Cortex of kidney (tissue), 1 donor: ENCODE data around the gene FRMD5.

Source experiments
- DNase-seq: peaks from one replicate; lab custom pipeline; 2025; lab: John Stamatoyannopoulos, UW

The FRMD5 gene

DNA sequence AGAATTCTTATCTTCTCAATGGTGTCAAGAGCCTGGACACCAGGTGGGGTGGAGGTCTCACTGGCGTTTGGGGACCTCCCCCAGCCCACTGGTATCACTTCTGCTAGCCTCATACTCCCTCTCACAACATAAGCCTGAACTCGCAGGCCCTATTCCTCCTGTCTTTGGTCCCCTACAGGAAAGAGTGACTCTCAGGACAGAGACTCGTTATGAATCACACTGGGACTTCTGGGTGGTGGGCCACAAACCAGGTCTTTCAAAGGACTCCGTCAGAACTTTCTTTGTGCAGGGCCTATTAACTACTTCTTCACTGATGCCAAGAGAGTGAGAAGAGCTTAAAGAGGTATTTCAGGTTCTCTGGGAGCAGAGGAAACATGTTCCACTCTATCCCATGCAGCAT lies 267.9 kb downstream of the FRMD5 start:
- no peak for DNase-seq

DNA sequence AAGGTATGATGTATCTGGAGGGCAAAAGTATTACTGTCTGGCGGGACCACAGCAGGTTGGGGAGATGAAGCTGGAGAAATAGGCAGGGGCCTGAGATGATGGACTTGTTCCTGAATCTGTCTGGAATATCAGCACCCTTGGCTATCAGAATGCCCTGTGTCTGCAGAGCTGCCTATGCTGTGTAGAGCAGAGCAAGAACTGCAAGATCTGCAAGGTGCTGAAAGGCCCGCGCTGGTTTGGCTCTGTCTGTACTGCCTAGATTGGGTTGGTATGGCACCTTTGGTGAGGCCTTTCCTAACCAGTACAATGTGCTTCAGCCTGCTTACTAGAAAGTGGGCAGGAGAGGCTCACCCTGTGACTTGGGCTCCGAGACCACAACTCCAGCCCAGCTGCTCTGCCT lies 271.5 kb downstream of the FRMD5 start:
- no peak for DNase-seq

DNA sequence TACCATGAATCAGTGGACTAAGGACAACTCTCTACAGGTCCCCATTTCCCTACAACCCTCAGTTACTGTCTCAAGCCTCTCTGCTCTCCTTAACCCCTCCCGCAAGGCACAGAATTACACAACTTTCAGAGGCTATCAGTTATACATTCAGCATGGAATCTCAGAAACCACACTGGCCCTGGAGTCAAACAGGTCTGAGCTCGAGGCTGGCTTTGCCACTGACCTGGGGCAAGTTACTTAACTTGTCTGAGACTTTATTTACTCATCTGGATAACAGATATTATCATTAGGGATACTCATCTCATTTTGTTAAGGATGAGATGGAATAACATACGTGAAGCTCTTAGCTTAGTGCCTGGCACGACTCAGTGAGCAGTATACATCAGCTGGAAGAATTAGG lies 273.1 kb downstream of the FRMD5 start:
- no peak for DNase-seq

DNA sequence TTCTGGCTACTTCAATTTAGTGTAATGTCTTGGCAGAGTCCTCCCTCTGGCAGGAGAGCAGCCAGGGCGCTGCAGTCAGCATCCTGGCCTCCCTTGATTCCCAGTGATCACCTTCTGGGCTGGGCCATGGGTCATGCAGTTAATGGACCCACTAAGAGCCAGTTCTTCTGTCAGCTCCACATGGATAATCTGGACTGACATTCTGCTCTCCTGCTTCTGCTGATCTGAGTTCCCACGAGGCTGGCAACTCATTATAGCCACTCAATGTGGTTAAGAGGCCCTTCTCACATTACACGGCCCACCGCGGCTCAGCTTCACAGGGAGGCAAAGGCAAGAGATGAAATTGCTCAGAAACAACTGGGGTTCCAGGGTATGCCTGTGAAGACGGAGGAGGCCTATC lies 274.3 kb downstream of the FRMD5 start:
- no peak for DNase-seq

DNA sequence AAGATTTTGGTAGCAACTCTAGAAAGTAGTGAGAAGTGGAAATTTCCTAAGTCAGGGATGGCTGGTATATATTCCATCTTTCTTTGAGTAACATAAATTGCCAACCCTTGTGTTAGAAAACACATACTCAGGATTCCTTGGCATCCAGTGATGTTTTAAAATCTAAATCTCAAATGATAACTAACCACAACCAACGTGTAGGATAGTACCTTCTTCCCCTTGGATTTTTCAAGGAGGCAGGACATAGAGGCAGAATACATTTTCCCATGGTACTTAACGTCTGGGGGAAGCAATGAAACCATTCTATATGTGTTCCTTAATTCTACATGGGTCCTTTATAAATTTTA lies 274.8 kb downstream of the FRMD5 start:
- no peak for DNase-seq

DNA sequence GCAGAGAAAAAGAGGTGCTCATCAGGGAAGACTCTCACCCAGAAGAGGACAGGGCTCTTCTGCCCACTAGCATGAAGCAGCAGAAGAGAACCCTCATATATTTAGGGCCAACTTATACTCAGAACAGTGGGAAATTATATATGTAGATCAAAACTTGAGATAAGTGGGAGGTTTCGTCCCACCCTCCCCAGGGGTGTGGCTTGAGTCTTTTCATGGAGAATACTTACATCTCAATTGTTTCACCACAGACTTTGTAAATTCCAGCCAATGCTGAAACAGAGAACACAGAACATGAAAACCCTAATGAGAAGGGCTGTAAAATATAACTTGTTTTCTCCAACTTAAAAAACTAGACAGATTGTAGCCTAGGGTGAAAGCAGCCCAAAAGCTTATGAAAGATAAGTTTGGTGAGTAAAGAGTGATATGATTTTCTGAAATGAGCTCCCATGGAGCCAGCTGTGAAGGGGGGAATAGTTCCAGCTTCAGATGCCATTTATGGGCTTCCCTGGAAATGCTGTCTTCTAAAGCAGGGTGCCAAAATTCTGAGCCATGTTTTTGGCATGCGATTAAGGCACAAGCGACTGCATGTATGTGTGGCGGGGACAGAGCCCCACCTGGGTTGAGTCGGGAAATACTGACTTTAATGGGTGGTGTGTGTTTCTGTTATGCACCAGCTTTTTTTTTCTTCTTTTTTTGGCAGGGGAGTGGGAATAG lies 275.4 kb downstream of the FRMD5 start:
- DNase-seq = no peak

DNA sequence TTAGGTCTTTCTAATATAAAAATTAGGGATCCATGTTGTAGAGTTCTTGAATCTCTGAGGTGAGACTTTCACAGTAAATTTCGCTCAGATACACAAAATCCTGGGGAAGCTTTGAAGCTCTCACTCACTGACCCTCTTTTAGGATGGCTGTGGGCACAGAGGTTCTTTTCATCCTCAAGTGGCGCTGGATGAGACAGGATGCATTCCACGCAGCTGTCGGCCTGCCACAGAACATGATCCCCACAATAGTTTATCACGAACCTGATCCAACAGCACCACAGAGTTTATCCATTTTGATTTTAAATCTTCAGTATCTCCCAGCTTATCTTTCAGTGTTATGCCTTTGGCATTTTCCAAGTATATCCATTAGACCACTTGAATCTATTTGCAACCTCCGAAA lies 276.4 kb downstream of the FRMD5 start:
- no peak for DNase-seq

DNA sequence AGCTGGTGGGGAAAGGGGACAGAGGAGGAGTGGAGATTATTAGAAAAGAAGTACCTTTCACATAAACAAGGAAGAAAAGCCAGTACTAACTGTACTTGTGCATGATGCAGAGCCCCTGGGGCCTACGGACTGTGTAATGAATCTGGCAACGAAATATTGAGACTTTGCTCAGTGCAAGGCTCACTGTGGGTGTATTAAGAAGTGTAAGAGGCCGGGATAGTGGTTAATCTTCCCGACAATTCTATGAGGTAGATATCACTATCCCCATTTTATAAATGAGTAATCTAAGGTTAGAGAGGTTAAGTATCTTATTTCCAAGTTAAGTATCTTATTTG lies 278.8 kb downstream of the FRMD5 start:
- no peak for DNase-seq

DNA sequence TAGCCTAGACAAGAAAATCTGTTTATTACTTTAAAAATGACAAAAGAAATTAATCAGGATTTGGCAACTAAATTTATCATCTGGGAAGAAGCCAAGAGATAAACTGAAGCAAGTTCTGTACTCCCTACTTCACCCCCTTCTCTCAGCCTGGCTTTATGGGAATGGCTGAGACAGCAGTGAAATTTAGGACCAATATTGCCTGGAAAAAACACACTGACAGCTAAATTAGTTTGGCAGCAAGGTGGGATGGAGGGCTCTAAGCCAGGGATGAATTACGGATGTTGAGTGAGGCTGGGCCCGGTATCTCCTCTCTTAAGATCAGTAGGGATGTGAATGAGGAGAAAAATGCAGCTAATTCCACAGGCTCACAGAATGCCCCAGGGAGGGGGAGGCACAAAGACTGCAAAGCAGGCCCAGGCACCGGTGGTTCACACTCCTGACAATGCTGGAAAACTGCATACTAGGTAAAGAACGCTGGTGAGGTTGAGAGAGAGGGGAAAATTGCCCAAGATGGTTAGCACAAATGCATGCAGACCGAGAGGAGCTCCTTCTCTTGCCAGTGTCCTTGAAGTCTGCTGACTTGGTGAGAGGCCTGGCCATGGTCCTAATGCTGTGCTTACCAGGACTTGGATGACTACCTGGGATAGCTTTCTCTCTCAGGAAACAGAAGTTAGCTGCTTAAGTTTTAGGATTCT lies 279.3 kb downstream of the FRMD5 start:
- DNase-seq = no peak

DNA sequence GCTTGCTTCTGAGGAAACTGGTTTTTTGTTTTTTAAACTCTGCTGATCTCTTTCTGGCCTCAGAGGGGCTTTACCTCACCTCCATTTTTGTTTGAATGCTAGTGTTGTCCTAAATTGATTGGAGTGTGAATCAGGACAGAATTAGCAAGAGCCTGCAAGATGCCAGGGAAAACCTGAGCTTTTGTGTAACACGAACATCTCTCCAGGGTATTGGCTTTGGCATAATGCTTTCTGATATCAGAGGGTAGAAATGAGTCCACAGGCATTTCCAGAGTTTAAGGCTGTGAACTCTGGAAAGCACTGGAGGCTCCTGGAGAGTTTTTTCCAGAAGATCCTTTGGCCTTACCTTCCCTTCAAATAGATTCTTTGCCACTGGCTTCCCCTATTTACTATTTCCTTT lies 281.1 kb downstream of the FRMD5 start:
- DNase-seq = no peak

DNA sequence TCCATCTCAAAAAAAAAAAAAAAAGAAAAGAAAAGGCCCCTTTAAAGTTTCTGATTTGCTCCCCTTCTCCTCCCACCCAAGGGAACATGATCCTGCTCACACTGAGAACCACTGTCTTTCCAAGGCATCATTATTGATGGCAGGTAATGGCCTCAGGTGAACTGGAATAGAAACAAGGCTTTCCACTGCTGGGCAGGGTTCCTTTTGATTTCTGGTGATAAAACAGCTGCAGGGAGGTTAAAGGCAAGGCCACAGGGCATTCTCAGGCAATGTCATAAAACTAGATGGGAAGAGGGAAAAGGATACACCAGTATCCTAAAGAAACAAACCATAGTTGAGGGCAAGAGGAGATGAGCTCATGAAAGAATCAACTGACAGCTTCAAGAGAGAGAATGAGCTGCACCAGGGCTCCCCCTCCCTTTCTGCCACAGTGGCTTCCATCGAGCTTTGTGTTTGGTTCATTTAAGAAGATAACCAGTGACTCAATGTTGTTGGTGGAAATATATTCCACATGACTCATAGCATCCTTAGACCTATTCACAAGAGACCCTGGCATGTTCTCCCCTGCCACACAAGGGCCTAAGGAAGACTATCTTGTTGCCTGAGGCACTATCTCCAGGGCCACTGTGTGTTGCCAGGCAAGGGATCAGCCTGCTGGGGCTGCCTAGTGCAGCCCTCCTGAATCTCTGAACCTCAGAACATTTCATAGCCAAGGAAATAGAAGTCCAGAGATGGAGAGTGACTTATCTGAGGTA lies 281.9 kb downstream of the FRMD5 start:
- DNase-seq = no peak

DNA sequence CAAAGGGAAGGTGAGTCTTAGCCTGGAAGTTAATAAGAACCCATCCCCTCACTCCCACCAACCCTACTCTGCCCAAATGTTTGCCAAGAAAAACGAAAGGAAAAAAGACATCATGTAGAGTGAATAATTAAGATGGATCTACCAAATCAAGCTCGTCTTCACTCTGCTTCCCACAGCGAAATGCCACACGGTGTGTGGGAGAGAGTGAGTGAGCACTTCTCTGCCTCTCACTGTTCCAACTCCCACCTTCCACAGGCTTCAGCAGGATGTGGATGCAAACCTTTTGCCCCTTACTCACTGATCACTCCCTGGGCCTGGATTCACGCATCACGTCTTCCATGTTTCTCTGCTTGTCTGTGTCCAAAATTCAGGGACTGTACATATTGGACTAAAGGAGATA lies 282.9 kb downstream of the FRMD5 start:
- no peak for DNase-seq

DNA sequence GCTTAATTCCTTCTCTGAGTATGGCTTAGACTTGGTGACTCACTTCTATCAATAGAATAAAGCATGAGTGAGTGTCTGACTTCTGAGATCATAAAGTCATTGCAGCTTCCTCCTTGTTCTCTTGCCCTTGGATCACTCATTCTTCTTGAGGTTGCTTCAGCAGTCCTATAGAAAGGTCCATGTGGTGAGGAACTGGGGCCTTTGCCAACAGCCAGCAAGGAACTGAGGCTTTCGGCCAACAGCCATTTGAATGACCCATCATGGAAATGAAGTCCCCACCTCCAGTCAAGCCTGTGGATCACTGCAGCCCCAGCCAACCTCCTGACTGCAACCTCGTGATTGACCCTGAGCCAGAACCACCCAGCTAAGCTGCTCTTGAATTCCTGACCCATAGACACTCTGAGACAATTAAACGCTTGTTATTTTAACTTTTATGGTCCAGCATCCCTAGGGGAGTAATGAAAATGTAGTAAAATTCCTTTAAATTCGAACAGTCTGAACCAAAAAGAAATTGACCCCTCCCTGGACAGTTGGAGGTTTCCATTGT lies 283.8 kb downstream of the FRMD5 start:
- no peak for DNase-seq

DNA sequence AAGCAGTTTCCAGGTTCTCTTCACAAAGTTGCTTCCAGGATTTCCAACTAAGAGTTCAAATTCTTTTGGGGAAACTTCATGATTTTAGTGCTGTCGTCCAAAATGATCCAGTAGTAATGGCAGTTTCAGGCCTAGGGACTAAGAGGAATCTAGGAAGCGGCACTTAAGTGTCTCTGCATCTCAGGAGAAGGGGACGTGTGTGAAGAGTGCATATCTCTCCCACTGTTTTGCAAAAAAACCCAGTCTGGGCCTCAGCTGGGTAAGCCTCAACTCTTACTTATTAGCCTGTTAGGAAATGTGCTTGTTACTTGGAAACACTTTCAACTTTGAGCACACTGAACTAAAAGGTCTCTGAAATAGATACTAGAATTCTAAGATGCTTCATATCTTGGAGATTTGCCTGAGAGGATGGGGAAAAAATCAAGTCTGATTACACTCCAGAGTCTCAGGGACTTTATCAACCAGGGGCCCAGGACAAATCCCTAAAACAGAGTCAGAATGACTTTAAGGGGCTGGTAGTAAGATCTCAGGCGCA lies 286.5 kb downstream of the FRMD5 start:
- DNase-seq = no peak

DNA sequence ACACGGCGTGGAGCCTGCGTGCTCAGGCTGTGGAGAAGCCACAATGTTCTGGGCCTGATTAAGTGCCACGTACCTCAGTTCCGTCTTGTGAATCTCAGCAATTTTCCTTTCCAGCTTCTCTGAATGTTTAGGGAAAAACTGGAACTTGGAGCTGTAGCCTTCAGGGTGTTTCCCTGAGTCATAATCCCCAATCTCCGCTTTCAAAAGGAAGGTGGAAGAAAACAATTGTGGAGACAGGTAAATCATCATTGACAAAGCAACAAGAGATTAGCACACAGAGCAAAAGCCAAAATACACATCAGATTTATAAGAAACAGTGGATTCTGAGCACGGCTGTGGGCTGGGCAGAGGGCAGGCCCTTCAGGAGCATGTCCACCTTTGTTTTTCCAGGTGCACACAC lies 289.3 kb downstream of the FRMD5 start:
- DNase-seq = no peak

DNA sequence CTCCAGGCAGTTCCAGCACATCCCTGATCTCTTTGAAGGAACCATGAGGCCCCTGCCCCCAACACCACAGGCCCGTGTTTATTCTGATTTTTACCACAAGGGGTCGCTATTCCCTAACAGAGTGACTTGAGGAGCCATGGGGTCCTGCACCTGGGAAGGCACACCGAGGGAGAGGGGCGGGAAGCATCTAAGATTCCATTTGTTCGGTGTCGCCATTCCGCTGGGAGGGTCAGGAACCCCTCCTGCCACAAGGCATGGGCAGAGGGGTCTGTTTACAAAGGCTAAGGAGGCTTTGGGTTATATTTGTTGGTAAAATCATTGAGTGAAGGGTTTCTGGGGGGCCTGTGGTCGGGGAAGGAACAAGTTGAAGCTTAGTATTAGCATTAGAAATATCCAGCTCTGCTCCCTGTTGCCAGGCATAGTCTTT lies 291.2 kb downstream of the FRMD5 start:
- DNase-seq = no peak

DNA sequence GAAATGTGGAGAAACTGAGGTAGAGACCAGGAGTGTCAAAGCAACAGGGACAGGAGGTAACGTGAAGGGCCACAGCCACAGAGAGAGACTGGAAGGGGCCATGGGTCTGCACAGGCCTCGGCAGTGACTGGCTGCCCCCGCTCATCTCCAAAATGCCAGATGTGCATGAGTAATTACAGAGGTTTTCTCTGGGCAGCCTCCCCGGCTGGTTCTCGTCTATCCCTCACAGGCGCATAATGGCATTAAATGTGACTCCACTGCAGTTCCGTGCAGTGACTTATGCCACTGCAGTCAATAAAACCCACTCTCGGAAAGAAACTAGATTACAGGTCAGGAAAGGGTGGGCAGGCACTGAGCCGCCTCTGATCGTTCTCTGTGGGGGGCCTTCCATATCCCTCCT lies 293.6 kb downstream of the FRMD5 start:
- DNase-seq = no peak

DNA sequence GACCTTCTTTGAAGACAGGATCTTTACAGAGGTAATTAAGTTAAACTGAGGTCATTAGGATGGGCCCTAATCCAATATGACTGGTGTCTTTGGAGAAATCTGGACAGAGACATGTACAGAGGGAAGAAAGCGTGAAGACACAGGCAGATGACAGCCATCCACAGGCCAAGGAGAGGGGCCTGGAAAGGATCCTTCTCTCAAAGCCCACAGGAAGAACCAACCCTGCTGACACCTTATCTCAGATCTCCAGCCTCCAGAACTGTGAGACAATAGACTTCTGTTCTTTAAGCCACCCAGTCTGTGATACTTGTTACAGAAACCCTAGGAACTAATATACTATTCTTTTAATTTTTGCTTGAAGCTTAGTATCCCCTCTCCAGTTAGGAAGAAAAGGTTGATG lies 294.1 kb downstream of the FRMD5 start:
- DNase-seq = no peak

DNA sequence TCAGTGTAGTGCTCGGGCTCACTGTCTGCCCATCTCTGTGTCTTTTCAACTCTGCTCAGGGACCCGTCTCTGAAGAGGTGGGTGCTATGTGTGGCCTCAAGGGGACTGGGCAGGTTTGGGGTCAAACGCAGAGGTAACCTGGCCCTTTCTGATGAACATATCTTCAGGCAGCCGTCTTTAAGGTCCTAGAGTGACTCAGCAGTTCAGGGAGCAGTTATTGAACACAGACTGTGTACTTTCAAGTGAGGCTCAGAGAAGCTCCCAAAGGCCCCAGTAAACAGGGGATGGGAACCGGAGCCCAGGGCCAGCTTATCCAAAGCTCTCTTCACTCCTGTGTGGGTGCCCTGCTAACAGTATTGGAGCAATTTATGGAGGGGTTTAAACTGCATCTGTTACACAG lies 295.1 kb downstream of the FRMD5 start:
- no peak for DNase-seq

DNA sequence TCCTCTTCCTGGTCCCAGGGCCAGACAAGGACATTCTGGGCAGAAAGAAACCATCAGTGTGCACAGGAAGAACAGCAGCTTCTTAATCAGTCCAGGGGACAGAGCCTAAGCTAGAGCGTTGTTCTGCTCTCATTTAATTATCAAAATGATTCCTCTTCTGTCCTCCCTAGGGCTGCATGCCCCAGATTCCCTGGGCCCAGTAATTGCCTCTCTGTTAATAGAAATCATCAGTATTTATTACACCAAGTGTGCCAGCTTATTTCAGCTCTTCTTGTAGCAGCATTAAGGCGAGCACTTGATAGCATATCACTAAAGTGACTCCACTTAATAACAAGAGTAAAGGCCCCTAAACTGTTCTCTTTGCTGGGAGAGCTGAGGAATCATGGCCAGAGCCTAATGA lies 296.2 kb downstream of the FRMD5 start:
- no peak for DNase-seq

DNA sequence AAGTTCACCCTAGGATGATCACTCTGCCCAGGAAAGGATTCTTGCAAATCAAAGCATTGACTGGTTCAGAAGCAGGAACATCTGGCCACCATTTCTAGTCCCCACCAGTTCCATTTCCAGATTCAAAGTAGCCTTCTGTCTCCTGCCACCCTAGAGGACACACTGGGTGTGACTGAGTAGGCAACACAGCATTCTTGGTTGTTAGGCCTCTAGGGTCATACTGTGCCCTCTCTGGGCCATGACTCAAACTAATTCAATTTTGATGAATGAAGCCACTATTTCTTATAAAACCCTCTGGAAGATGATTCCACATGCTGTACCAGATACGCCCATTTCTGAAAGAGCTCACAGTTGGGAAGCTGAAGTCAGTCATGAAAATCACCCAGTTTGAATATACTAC lies 298.5 kb downstream of the FRMD5 start:
- DNase-seq = no peak

DNA sequence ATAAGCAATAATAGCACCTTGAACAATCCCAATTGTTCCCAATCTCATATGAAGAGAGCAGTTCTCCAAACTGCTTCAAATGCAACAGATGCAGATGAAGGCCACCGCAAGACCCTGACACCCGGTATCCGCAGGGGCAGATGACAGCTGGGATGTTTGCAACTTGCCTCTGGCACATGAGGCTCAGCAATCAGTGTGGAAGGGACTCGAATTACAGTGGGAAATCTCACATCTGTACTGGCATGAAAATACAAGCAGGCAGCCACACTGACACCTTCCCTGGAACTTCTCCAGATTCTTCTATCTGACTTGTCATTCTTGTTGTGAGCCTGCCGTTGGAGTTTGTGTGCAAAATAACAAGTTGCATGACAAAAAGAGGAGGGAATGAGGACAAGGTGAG lies 299.5 kb downstream of the FRMD5 start:
- no peak for DNase-seq

DNA sequence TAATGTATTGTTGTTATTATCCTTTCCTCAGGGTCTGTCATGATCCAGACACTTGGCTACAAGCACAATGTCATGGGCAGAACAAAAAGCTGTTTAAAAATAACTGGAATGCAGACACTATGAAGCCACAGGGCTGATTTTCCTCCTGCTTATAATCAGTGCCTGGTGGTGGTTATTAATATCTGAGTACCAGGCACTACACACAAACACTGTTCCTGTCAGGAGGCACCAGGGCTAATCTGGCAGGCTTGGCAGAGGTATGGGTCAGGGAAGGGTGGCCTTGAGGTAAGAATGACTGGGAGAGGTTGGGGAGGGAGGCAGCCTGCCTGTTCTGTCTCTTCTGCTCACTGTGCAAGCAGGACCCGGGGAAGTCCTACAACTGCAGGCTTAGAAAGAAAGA lies 301.1 kb downstream of the FRMD5 start:
- DNase-seq = no peak
